GM23338 (cell line): ENCODE results near the gene HLA-F. TPM values are rescaled to one million over a fixed set of nuclear protein-coding genes. Genes with fewer than 3 reads are reported as not detected.

ENCODE experiments used
- ATAC-seq: fragments of 200-7000 bp; cut with Tn5 transposase; 3 replicates; pipeline ENCODE4 v1.9.1; 2020
- DNase-seq: peaks from one replicate; pipeline ENCODE4 v3.0.0-alpha.2; 2015; ENCODE audit warnings: low spot score
- H2AFZ ChIP-seq: fragments of 200-600 bp; sonication (generic); 2 replicates; pipeline ENCODE4 v1.8.0; 2016; ENCODE audit warnings: antibody characterized with exemption, mild to moderate bottlenecking, moderate library complexity
- H3F3A ChIP-seq: fragments of 200-600 bp; sonication (generic); replicated peaks from 2 replicates; pipeline ENCODE4 v1.8.0; 2017; ENCODE audit warnings: antibody characterized with exemption, mixed run types, low read depth
- H3K27ac ChIP-seq: fragments of 200-600 bp; sonication (generic); 2 replicates; pipeline ENCODE4 v1.6.1; 2016; ENCODE audit warnings: low read depth
- H3K27me3 ChIP-seq: fragments of 200-600 bp; sonication (generic); 2 replicates; pipeline ENCODE4 v1.8.0; 2016; ENCODE audit warnings: mild to moderate bottlenecking, mixed run types, moderate library complexity; ENCODE audit not compliant: insufficient read depth
- H3K36me3 ChIP-seq: fragments of 200-600 bp; sonication (generic); 2 replicates; pipeline ENCODE4 v1.8.0; 2016; ENCODE audit warnings: mild to moderate bottlenecking; ENCODE audit not compliant: insufficient read depth
- H3K4me1 ChIP-seq: fragments of 200-600 bp; sonication (generic); 2 replicates; pipeline ENCODE4 v1.8.0; 2016; ENCODE audit warnings: mild to moderate bottlenecking, moderate library complexity; ENCODE audit not compliant: insufficient read depth
- H3K4me2 ChIP-seq: fragments of 200-600 bp; sonication (generic); 2 replicates; pipeline ENCODE4 v1.7.1; 2017; ENCODE audit warnings: mixed run types
- H3K4me3 ChIP-seq: fragments of 200-600 bp; sonication (generic); 2 replicates; pipeline ENCODE4 v1.6.1; 2016; ENCODE audit warnings: mixed run types
- H3K79me2 ChIP-seq: fragments of 200-600 bp; sonication (generic); replicated peaks from 2 replicates; pipeline ENCODE4 v1.8.0; 2017; ENCODE audit warnings: mild to moderate bottlenecking; ENCODE audit not compliant: insufficient read depth
- H3K9me2 ChIP-seq: fragments of 200-600 bp; sonication (generic); 2 replicates; pipeline ENCODE4 v1.8.0; 2017; ENCODE audit not compliant: insufficient read depth
- H4K20me1 ChIP-seq: fragments of 200-600 bp; sonication (generic); replicated peaks from 2 replicates; pipeline ENCODE4 v1.8.0; 2017; ENCODE audit warnings: mild to moderate bottlenecking; ENCODE audit not compliant: insufficient read depth
- H3K27ac Mint-ChIP-seq: 2 replicates; pipeline ENCODE4 v1.8.0; 2020; ENCODE audit warnings: inconsistent platforms, mild to moderate bottlenecking, moderate library complexity, mixed read lengths
- H3K27me3 Mint-ChIP-seq: 3 replicates; pipeline ENCODE4 v1.8.0; 2022; ENCODE audit warnings: low read depth, mild to moderate bottlenecking, moderate library complexity, mixed read lengths, inconsistent platforms; ENCODE audit not compliant: insufficient read depth, poor library complexity
- H3K36me3 Mint-ChIP-seq: 3 replicates; pipeline ENCODE4 v1.8.0; 2021; ENCODE audit warnings: low read depth, mild to moderate bottlenecking, inconsistent platforms, moderate library complexity, mixed read lengths
- H3K4me1 Mint-ChIP-seq: 3 replicates; pipeline ENCODE4 v1.8.0; 2020; ENCODE audit warnings: mild to moderate bottlenecking, inconsistent platforms, mixed read lengths
- H3K4me3 Mint-ChIP-seq: 3 replicates; pipeline ENCODE4 v1.8.0; 2021; ENCODE audit warnings: moderate library complexity, mild to moderate bottlenecking, inconsistent platforms, mixed read lengths
- H3K9me3 Mint-ChIP-seq: 3 replicates; pipeline ENCODE4 v1.8.0; 2020; ENCODE audit warnings: moderate library complexity, mild to moderate bottlenecking, inconsistent platforms, mixed read lengths
- EZH2phosphoT487 ChIP-seq: fragments of 200-600 bp; sonication (generic); IDR thresholded peaks from one replicate; pipeline ENCODE4 v1.8.1; 2018; ENCODE audit warnings: antibody characterized with exemption; ENCODE audit not compliant: unreplicated experiment
- JUNB ChIP-seq: IDR thresholded peaks from one replicate; pipeline ENCODE4 v1.6.1; 2016; ENCODE audit warnings: antibody characterized with exemption; ENCODE audit not compliant: unreplicated experiment
- polyA plus RNA-seq: library from polyadenylated mRNA; unstranded; fragments of >200 nt; fragmentation: Nextera tagmentation; extraction: Ambion mirVana; gene quantifications from 2 replicates; pipeline ENCODE4 v1.2.1, GENCODE V29; 2016
- total RNA-seq: library from RNA; depleted of rRNA; stranded (reverse); fragments of >200 nt; shearing (Covaris generic); gene quantifications from 2 replicates; pipeline ENCODE4 v1.2.3, GENCODE V29; 2014
- TF ChIP-seq, protein P1 (sequence below): IDR thresholded peaks from one replicate; pipeline ENCODE4 v1.6.1; 2018; ENCODE audit warnings: antibody characterized with exemption; ENCODE audit not compliant: unreplicated experiment

Gene HLA-F
- total and polyA plus RNA-seq, 2 experiments from 2014 or later: 4.4 to 10.4 TPM

DNA sequence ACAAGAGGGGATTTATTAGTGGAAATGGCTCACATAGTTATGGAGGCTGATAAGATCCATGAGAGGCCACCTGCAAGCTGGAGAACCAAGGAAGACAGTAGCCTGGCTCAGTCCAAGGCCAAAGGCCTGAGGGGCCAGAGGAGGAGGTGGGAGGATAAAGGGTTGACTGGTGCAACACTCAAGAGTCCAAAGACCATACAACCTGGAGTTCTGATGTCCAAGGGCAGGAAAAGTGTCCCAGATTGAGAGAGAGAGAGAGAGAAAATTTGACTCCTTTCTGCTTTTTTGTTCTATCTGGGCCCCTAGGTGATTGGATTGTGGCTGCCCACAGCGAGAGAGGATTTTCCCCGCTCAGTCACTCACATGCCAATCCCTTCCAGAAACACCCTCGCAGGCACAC lies 8.0 kb downstream of the HLA-F start:
- H3K27ac ChIP-seq: no peak overlapping the region
- H3F3A ChIP-seq: no peaks in the 10 kb centered on the region
- peaks cover 8% of the 10 kb centered on the region; the same call in 1 of the 2 replicates for H3K27me3 ChIP-seq
- H3K4me1 ChIP-seq: no peaks in the 10 kb centered on the region
- DNase-seq: no peak
- Mint-ChIP-seq H3K27ac (no peak overlapping the region), H3K4me3 (no peak overlapping the region), H3K36me3 (no peaks in the 10 kb centered on the region), H3K9me3 (no peaks in the 10 kb centered on the region), H3K27me3 (peaks cover 5% of the 10 kb centered on the region), H3K4me1 (no peaks in the 10 kb centered on the region)
- no peaks in the 10 kb centered on the region for H3K36me3 ChIP-seq
- no peak overlapping the region for H3K4me3 ChIP-seq
- H4K20me1 ChIP-seq: no peaks in the 10 kb centered on the region; the same call in 1 of the 2 replicates
- H3K4me2 ChIP-seq: no peak overlapping the region
- TF ChIP-seq JUNB: no peak
- no peaks in the 10 kb centered on the region for H3K79me2 ChIP-seq
- H2AFZ ChIP-seq: no peak overlapping the region
- H3K9me2 ChIP-seq: no peaks in the 10 kb centered on the region; the same call in 1 of the 2 replicates
- ATAC-seq: no peak

DNA sequence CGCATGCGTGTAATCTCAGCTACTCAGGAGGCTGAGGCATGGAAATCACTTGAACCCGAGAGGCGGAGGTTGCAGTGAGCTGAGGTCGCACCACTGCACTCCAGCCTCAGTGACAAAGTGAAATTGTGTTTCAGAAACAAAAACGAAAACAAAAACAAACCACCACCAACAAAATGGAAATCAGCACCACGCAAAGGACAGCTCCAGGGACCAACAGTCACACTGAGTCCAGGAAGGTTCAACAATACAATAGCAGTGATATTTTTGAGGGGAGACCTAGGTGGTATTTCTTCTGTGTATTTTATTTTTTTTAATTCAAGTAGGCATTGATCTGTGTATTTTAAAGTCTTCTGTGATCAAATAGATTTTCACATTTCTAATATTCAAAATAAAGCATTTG lies 9.8 kb downstream of the HLA-F start:
- H3K4me3 ChIP-seq: no peak overlapping the region

More for the DNA sequence above, 9.8 kb downstream of the HLA-F start:
- H3K9me3 Mint-ChIP-seq: no peaks in the 10 kb centered on the region
- H3K4me1 Mint-ChIP-seq: no peaks in the 10 kb centered on the region
- no peak for ATAC-seq
- no peaks in the 10 kb centered on the region for H3K79me2 ChIP-seq
- H3K27me3 ChIP-seq: 0 out of 2 replicates have a peak, but pooled peaks cover 4% of the 10 kb centered on the region
- H3K9me2 ChIP-seq: no peaks in the 10 kb centered on the region; the same call in 1 of the 2 replicates
- H3F3A ChIP-seq: no peaks in the 10 kb centered on the region
- no peak overlapping the region for H3K27ac Mint-ChIP-seq
- no peaks in the 10 kb centered on the region for H3K36me3 Mint-ChIP-seq
- no peak overlapping the region for H2AFZ ChIP-seq
- H3K4me3 Mint-ChIP-seq: no peak overlapping the region
- no peaks in the 10 kb centered on the region; the same call in 1 of the 2 replicates for H4K20me1 ChIP-seq
- no peaks in the 10 kb centered on the region for H3K4me1 ChIP-seq
- no peaks in the 10 kb centered on the region for H3K36me3 ChIP-seq
- no peak for DNase-seq
- TF ChIP-seq EZH2phosphoT487: no peak
- TF ChIP-seq, protein P1, sequence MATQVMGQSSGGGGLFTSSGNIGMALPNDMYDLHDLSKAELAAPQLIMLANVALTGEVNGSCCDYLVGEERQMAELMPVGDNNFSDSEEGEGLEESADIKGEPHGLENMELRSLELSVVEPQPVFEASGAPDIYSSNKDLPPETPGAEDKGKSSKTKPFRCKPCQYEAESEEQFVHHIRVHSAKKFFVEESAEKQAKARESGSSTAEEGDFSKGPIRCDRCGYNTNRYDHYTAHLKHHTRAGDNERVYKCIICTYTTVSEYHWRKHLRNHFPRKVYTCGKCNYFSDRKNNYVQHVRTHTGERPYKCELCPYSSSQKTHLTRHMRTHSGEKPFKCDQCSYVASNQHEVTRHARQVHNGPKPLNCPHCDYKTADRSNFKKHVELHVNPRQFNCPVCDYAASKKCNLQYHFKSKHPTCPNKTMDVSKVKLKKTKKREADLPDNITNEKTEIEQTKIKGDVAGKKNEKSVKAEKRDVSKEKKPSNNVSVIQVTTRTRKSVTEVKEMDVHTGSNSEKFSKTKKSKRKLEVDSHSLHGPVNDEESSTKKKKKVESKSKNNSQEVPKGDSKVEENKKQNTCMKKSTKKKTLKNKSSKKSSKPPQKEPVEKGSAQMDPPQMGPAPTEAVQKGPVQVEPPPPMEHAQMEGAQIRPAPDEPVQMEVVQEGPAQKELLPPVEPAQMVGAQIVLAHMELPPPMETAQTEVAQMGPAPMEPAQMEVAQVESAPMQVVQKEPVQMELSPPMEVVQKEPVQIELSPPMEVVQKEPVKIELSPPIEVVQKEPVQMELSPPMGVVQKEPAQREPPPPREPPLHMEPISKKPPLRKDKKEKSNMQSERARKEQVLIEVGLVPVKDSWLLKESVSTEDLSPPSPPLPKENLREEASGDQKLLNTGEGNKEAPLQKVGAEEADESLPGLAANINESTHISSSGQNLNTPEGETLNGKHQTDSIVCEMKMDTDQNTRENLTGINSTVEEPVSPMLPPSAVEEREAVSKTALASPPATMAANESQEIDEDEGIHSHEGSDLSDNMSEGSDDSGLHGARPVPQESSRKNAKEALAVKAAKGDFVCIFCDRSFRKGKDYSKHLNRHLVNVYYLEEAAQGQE: peak; percentile 70
- H3K27me3 Mint-ChIP-seq: no peaks in the 10 kb centered on the region
- no peak overlapping the region for H3K4me2 ChIP-seq
- no peak overlapping the region for H3K27ac ChIP-seq
